ENCODE measurements around the gene TOMM70.

Gene TOMM70

DNA sequence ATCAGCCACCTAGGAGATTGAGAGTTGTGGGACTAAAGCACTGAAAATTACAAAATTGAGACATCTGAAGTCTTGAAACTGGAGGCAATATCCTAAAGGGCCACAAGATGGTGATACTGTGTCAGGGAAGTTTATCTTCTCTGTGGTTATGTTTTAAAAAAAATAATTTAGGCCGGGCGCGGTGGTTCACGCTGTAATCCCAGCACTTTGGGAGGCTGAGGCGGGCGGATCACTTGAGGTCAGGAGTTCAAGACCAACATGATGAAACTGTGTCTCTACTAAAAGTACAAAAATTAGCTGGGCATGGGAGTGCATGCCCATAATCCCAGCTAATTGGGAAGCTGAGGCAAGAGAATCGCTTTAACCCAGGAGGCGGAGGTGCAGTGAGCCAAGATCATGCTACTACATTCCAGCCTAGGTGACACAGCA is 84.2 kb downstream of the TOMM70 start:
- peak; percentile 62 to 65 (median 65) for TF ChIP-seq CTCF (IDR thresholded peaks at IDR 0.05; ENCODE audit: unreplicated experiment in 3 of 3)
- Mint-ChIP-seq H3K27me3 (ENCODE audit: low read depth) (no peaks in the 10 kb centered on the region), H3K36me3 (ENCODE audit: low read depth) (peaks cover 6% of the 10 kb centered on the region), H3K4me3 (no peak overlapping the region), H3K9me3 (no peaks in the 10 kb centered on the region), H3K4me1 (no peaks in the 10 kb centered on the region), H3K27ac (no peak overlapping the region)
